Bronchial epithelial cell (primary cell): Measurements from ENCODE around the gene ZDHHC9. TPM values are rescaled to one million over a fixed set of nuclear protein-coding genes. Genes with fewer than 3 reads are reported as not detected.

Experiments
- DNase-seq: peaks from one replicate; pipeline ENCODE4 v3.0.0-alpha.2; 2010; ENCODE audit warnings: low read depth
- FAIRE-seq: peaks from 2 replicates; lab custom pipeline; 2011; peaks lifted over from hg19 to GRCh38; lab: Jason Lieb, UNC
- H3K27me3 ChIP-seq: 2 replicates; pipeline ENCODE4 v1.5.1; 2011; ENCODE audit warnings: low read length; ENCODE audit not compliant: control insufficient read depth, insufficient read depth
- H3K36me3 ChIP-seq: 2 replicates; pipeline ENCODE4 v1.5.1; 2011; ENCODE audit warnings: low read length; ENCODE audit not compliant: control insufficient read depth, insufficient read depth
- H3K4me3 ChIP-seq: 2 replicates; pipeline ENCODE4 v1.5.1; 2011; ENCODE audit warnings: mild to moderate bottlenecking, low read depth, low read length, control low read depth
- CTCF ChIP-seq: IDR thresholded peaks from 2 replicates; pipeline ENCODE4 v1.5.1; 2011; ENCODE audit warnings: mild to moderate bottlenecking, moderate library complexity, low read length, control low read depth, inconsistent platforms; ENCODE audit not compliant: insufficient read depth, severe bottlenecking
- total RNA-seq: library from RNA; depleted of rRNA; stranded (reverse); fragments of >200 nt; gene quantifications from 2 replicates; pipeline ENCODE4 v1.2.1, GENCODE V29; 2014

Gene ZDHHC9
- total RNA-seq, 1 donor from 2014 or later = 17.1 TPM

GRCh38 chrX:129846716-129847115 is 3.0 kb upstream of the ZDHHC9 start:
- no peak for DNase-seq
- TF ChIP-seq CTCF = no peak
- no peaks in the 10 kb centered on the region for H3K27me3 ChIP-seq
- H3K36me3 ChIP-seq = no peaks in the 10 kb centered on the region
- FAIRE-seq = no peak
- no peak overlapping the region for H3K4me3 ChIP-seq

- no peak for TF ChIP-seq CTCF
- DNase-seq (peak; percentile 10), FAIRE-seq (no peak)
- no peaks in the 10 kb centered on the region for H3K27me3 ChIP-seq
- H3K36me3 ChIP-seq = peaks cover 2% of the 10 kb centered on the region
- H3K4me3 ChIP-seq = no peak overlapping the region
Measured at GRCh38 chrX:129845616-129846190, 2.0 kb upstream of the ZDHHC9 start.

GRCh38 chrX:129843209-129843458 is 552 bp downstream of the ZDHHC9 start:
- no peak for TF ChIP-seq CTCF
- no peak for DNase-seq
- Histone ChIP-seq H3K36me3 (peaks cover 2% of the 10 kb centered on the region), H3K27me3 (no peaks in the 10 kb centered on the region), H3K4me3 (peak overlapping the region; percentile 81)
- FAIRE-seq = no peak

DNA sequence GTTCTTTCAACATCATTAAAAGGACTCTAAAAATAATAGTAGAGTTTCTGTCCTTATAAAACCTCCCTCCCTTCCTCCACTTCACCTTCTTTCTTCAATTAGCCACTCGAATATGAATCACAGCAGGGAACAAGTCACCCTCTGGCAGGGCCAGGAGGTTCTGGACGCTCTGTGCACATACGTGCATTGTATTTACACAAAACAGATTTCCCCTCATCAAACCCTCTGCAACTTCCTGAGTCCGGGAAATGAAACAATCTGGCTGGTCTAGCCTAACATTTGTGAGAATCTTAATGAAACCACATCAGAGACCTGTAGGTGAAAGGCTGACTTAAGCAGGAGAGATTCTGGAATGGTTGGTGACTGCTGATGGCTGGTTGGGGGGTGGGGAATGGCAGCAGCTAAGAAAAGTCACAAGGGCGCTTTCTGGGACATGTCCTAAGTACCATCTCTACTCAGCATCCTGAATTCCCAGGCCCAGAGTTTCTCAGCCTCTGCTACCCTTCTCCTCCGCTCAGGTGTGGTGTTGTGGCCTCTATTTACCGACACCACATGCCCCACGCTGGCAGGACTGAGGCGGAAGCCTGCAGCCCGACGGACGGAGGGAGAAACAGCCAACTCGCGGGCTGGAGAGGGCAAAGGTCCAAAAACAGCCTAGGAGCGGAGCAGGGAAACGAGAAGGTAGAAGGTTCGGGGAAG is 1.0 kb downstream of the ZDHHC9 start:
- TF ChIP-seq CTCF = no peak
- H3K27me3 ChIP-seq = no peaks in the 10 kb centered on the region
- H3K4me3 ChIP-seq = peak overlapping the region; percentile 81
- DNase-seq (peak; percentile 46), FAIRE-seq (no peak)
- H3K36me3 ChIP-seq = peaks cover 2% of the 10 kb centered on the region

- Histone ChIP-seq H3K4me3 (no peak overlapping the region), H3K36me3 (peaks cover 3% of the 10 kb centered on the region), H3K27me3 (no peaks in the 10 kb centered on the region)
- no peak for DNase-seq
- no peak for TF ChIP-seq CTCF
- FAIRE-seq = no peak
Measured at GRCh38 chrX:129840344-129840743, 3.3 kb downstream of the ZDHHC9 start.

GRCh38 chrX:129836827-129837226 is 6.9 kb downstream of the ZDHHC9 start:
- DNase-seq = no peak
- peaks cover 3% of the 10 kb centered on the region for H3K36me3 ChIP-seq
- no peaks in the 10 kb centered on the region for H3K27me3 ChIP-seq
- no peak for FAIRE-seq
- TF ChIP-seq CTCF = no peak
- H3K4me3 ChIP-seq = no peak overlapping the region
